Activated naive CD4-positive, alpha-beta T cell treated with anti-CD3 and anti-CD28 coated beads, Interleukin-2, amount 10 ng/mL, durations not matched to agents 7 days and 5 days (primary cell): ENCODE measurements around the gene EDDM13.

Source experiments
- CTCF ChIA-PET: fragments of 350-600 bp; sonication (Branson Sonifier 250); formaldehyde crosslinking; loops from one replicate; lab custom pipeline; 2021; ENCODE audit warnings: antibody characterized with exemption; lab: Charles Lee
- DNase-seq: peaks from one replicate; pipeline ENCODE4 v3.0.0-alpha.2; 2020
- H3K27ac Mint-ChIP-seq: one replicate; pipeline ENCODE4 v1.8.0; 2021; ENCODE audit warnings: mild to moderate bottlenecking, moderate library complexity, mixed read lengths
- H3K27me3 Mint-ChIP-seq: one replicate; pipeline ENCODE4 v1.8.0; 2021; ENCODE audit warnings: mild to moderate bottlenecking, mixed read lengths
- H3K36me3 Mint-ChIP-seq: one replicate; pipeline ENCODE4 v1.8.0; 2021; ENCODE audit warnings: mixed read lengths
- H3K4me1 Mint-ChIP-seq: one replicate; pipeline ENCODE4 v1.8.0; 2021; ENCODE audit warnings: mixed read lengths
- H3K4me3 Mint-ChIP-seq: one replicate; pipeline ENCODE4 v1.8.0; 2021; ENCODE audit warnings: mild to moderate bottlenecking, moderate library complexity, mixed read lengths
- H3K9me3 Mint-ChIP-seq: one replicate; pipeline ENCODE4 v1.8.0; 2021; ENCODE audit warnings: mixed read lengths

The EDDM13 gene

DNA sequence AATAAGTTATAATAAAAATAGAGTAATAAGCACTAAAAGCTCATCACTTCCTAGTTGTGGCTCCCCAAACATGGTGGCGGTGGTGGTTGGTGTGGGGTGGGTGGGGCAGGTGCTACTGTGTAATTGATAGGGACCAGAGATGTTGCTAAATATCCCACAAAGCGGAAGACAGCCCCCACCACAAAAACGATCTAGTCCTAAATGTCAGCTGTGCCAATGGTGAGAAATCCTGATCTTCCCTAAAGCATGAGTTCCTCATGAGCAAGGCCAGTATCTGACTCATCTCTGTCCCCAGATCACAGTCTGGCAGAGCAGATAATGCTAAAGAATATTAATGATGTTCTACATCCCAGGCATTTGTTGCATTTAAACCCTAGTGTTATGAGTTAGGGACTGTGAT lies 1.9 kb upstream of the EDDM13 start:
- no peaks in the 10 kb centered on the region for H3K9me3 Mint-ChIP-seq

DNA sequence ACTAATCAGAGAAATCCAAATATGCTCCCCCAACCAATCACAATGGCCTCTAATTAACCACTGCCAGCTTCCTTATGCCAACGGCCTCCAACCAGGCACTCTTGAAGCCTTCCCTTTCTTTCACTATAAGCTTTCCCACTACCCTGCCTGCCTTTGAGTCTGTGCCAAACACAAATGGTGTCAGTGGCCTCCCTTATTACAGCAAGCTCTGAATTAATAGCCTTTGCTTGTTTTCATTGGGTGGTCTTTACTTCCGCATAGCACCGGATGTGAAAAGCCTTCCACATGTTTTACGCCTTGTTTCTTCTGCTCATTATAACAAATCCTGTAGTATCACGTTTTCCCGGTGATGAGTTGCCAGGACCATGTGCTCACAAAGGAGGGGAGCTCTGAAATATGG lies 1.4 kb upstream of the EDDM13 start:
- Mint-ChIP-seq H3K27ac (no peak overlapping the region), H3K4me3 (no peak overlapping the region), H3K36me3 (no peaks in the 10 kb centered on the region), H3K27me3 (no peaks in the 10 kb centered on the region), H3K4me1 (no peaks in the 10 kb centered on the region), H3K9me3 (no peaks in the 10 kb centered on the region)
- DNase-seq = no peak
- CTCF ChIA-PET = interaction anchor here (2.6 kb wide), 1 partner anchor 18 kb away, joined by 10 read pairs; no protein-coding TSS in a partner anchor

More for the DNA sequence above, 1.9 kb upstream of the EDDM13 start:
- Mint-ChIP-seq H3K27ac (no peak overlapping the region), H3K27me3 (no peaks in the 10 kb centered on the region), H3K4me3 (no peak overlapping the region), H3K36me3 (no peaks in the 10 kb centered on the region), H3K4me1 (no peaks in the 10 kb centered on the region)
- CTCF ChIA-PET = interaction anchor here (2.6 kb wide), 1 partner anchor 18 kb away, joined by 10 read pairs; no protein-coding TSS in a partner anchor
- no peak for DNase-seq

DNA sequence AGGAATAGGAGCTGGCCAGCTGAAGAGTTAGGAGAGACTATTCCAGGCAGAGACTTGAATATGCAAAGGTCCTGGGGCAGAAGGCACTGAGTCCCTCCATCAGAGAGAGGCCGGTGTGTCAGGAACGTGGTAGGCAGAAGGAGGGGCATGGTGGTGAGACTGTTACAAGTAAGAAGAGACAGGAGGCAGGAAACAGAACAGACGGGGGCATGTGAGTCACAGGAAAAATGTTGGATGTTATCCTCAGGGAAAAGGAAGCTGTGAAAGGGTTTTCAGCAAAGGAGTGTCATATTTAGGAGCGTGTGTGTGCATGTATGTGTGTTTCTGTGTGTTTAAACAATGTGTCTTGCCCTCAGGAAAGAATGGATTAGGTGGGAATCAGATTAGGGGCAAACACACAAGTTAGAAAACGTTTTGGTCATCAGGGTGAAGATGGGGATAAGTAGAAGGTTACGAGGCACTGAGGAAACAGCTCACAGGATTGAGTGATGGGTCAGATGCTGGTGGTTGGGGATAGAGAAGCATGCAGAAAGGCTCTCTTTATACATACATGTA lies 1.1 kb downstream of the EDDM13 start:
- H3K36me3 Mint-ChIP-seq = no peaks in the 10 kb centered on the region
- CTCF ChIA-PET = interaction anchor here (1.4 kb wide), 1 partner anchor 21 kb away, joined by 4 read pairs; no protein-coding TSS in a partner anchor
- no peak for DNase-seq

DNA sequence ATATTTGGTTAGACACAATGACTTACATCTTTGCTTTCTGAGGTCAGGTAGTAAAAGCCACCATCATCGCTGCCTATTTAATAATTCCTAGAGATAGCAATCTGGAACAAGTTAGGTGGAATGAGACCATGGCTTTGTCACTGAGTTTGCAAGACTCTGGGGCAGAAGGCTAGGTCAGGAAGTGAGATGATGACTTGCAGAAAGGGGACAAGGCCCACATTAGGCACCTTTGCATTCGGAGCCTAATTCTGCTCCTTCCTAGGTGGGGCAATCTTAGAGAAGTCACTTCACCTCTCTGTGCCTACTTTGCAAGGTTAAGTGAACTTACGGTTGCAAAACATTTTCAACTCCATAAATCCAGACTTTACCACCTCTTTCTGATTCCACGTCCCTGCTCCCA lies 10.3 kb downstream of the EDDM13 start:
- Mint-ChIP-seq H3K27me3 (no peaks in the 10 kb centered on the region), H3K36me3 (no peaks in the 10 kb centered on the region), H3K4me3 (no peak overlapping the region), H3K27ac (no peak overlapping the region), H3K9me3 (peaks cover 2% of the 10 kb centered on the region), H3K4me1 (no peaks in the 10 kb centered on the region)
- CTCF ChIA-PET = interaction anchor here (1.6 kb wide), 1 partner anchor 216 kb away, joined by 5 read pairs; no protein-coding TSS in a partner anchor
- no peak for DNase-seq

More for the DNA sequence above, 1.1 kb downstream of the EDDM13 start:
- Mint-ChIP-seq H3K27ac (no peak overlapping the region), H3K9me3 (peaks cover 7% of the 10 kb centered on the region), H3K4me1 (no peaks in the 10 kb centered on the region), H3K27me3 (no peaks in the 10 kb centered on the region), H3K4me3 (no peak overlapping the region)

DNA sequence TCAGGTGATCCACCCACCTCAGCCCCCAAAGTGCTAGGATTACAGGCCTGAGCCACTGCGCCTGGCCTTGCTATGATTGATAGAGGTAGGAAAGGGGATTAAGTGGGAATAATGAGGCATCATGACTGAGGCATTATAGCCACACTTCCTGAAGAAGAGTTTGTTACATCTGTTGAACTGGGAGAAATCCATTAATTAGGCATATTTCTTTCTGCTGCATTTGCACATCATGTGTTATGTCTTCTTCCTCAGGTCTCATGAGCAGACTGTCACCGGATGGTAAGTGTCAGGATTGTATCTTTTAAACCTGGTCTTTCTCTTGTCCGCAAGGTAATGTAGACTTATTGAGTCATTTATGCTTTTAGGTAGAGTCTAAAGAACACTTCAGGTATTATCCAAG lies 12.2 kb downstream of the EDDM13 start:
- H3K9me3 Mint-ChIP-seq = no peaks in the 10 kb centered on the region
- no peaks in the 10 kb centered on the region for H3K4me1 Mint-ChIP-seq
- no peaks in the 10 kb centered on the region for H3K27me3 Mint-ChIP-seq
- no peak for DNase-seq
- no peak overlapping the region for H3K27ac Mint-ChIP-seq
- no peaks in the 10 kb centered on the region for H3K36me3 Mint-ChIP-seq
- CTCF ChIA-PET = no interaction called here
- no peak overlapping the region for H3K4me3 Mint-ChIP-seq

DNA sequence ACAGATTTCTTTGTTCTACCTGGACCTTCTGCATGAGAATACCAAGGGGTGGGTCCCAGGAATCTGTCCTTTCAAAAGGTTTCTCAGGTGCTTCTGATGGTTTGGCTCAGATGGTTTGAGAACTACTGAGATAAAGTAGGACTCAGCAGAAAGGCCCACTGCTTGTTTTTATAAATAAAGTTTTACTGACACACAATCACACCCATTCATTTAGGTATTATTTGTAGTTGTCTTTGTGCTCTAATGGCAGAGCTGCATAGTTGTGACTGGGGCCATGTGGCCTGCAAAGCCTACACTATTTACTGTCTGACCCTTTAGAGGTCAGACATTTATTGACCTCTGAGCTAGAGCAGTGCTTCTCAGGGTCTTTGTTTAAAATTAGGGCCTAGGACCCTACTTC lies 17.6 kb downstream of the EDDM13 start:
- no peak for DNase-seq
- no peak overlapping the region for H3K27ac Mint-ChIP-seq
- no peaks in the 10 kb centered on the region for H3K9me3 Mint-ChIP-seq
- H3K4me3 Mint-ChIP-seq = no peak overlapping the region
- H3K27me3 Mint-ChIP-seq = no peaks in the 10 kb centered on the region
- CTCF ChIA-PET = interaction anchor here (0.5 kb wide), 1 partner anchor 45 kb away, joined by 3 read pairs; no protein-coding TSS in a partner anchor
- H3K36me3 Mint-ChIP-seq = peaks cover 3% of the 10 kb centered on the region
- no peaks in the 10 kb centered on the region for H3K4me1 Mint-ChIP-seq

DNA sequence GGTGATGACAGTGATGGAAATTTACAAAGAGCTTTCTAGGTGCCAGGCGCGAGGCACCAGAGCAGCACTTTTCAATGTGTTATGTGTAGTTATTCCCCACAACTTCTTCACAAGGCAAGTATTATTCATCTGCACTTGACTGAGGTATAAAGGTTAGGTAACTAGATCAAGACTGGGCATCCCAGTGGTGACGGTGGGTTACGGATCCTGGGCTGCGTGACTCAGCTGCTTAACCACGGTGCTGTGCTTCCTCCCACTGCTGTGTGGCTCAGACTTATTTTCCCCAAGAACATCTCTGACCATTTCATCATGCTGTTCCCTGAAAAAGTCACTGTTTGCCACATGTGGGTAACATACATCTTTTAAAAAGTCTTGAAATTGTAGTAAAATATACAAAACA lies 19.3 kb downstream of the EDDM13 start:
- H3K4me3 Mint-ChIP-seq = no peak overlapping the region
- no peaks in the 10 kb centered on the region for H3K9me3 Mint-ChIP-seq
- H3K36me3 Mint-ChIP-seq = peaks cover 3% of the 10 kb centered on the region
- DNase-seq = no peak
- CTCF ChIA-PET = interaction anchor here (0.6 kb wide), 1 partner anchor 639 kb away, joined by 4 read pairs; no protein-coding TSS in a partner anchor
- H3K4me1 Mint-ChIP-seq = no peaks in the 10 kb centered on the region
- no peaks in the 10 kb centered on the region for H3K27me3 Mint-ChIP-seq
- H3K27ac Mint-ChIP-seq = no peak overlapping the region

DNA sequence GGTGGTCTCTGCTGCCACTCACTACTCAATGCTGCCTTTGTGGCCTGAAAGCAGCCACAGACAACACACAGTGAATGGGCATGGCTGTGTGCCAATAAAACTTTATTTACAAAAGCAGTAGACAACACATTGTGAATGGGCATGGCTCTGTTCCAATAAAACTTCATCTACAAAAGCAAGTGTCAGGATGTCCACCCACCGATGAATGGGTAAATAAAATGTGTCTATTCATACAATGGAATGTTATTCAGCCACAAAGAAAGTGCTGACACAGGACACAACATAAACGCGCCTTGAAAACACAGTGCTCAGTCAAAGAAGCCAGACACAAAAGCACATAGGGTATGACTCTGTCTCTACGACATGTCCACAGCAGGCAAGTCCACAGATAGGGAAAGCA lies 22.0 kb downstream of the EDDM13 start:
- no peaks in the 10 kb centered on the region for H3K9me3 Mint-ChIP-seq
- no peaks in the 10 kb centered on the region for H3K27me3 Mint-ChIP-seq
- H3K4me3 Mint-ChIP-seq = no peak overlapping the region
- DNase-seq = no peak
- no peaks in the 10 kb centered on the region for H3K4me1 Mint-ChIP-seq
- peaks cover 3% of the 10 kb centered on the region for H3K36me3 Mint-ChIP-seq
- CTCF ChIA-PET = interaction anchor here (0.6 kb wide), 1 partner anchor 42 kb away, joined by 3 read pairs; no protein-coding TSS in a partner anchor
- H3K27ac Mint-ChIP-seq = no peak overlapping the region

DNA sequence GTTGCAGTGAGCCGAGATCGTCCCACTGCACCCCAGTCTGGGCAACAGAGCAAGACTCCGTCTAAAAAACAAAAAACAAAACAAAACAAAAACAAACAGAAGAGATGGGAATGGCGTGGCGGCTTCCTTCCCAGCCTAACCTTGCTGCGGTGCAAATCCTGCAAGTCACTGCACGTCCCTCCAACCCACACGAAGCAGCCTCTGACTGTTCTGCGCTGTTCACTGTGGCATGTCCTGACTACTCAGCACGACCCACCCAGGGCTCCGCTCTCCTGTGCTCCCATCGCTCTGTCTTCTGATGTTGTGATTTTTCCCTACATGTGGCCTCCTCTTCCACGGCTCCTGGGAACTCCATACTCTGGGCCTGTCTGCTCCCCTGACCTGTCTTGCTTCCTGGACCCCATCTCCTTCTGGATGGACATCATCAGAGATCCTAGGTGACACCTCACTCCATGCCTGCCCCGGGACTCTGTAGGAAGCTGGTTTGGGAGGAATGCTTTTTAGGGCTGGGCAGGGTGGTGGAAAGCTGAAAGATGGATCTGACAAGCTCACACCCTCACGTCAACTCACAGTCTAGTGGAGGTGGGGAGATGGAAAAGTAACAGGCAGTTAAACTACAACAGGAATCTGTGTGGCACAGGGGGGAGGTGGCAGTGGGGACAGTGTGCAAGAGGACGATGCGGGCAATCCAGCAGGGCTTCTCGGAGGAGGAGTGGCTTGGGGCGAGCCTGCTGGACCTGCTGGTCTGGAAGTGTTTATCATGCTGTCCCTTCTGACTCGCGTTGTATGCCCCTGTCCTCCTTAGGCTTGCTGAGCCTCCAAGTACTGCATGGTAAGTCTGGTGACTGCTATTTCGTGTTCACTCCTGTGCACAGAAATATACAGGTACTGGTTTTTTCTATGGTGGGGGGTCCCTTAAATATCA lies 23.2 kb downstream of the EDDM13 start:
- Mint-ChIP-seq H3K27me3 (no peaks in the 10 kb centered on the region), H3K4me3 (no peak overlapping the region), H3K9me3 (no peaks in the 10 kb centered on the region), H3K36me3 (peaks cover 3% of the 10 kb centered on the region), H3K27ac (no peak overlapping the region), H3K4me1 (peaks cover 2% of the 10 kb centered on the region)
- CTCF ChIA-PET = interaction anchor here (0.6 to 1.8 kb wide), 2 partner anchors 14 to 624 kb away, joined by 3 to 4 read pairs; no protein-coding TSS in a partner anchor
- no peak for DNase-seq

DNA sequence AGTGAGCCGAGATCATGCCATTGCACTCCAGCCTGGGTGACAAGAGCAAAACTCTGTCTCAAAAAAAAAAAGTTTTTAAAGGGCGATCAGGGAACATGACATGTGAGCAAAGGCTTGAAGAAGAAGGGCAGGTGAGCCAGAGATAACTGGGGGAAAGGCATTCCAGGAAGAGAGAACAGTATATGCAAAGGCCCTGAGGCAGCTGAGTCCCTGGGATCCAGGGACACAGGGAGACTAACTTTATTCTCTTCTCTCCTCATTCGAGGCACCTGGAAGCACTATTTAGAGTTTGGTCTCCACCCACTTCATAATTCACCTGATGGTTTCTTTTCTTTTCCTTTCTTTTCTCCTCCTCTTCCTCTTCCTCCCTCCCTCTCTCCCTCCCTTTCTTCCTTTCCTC lies 24.5 kb downstream of the EDDM13 start:
- Mint-ChIP-seq H3K4me1 (peaks cover 11% of the 10 kb centered on the region), H3K9me3 (peaks cover 3% of the 10 kb centered on the region), H3K27ac (no peak overlapping the region), H3K27me3 (no peaks in the 10 kb centered on the region), H3K36me3 (peaks cover 4% of the 10 kb centered on the region), H3K4me3 (no peak overlapping the region)
- no peak for DNase-seq
- CTCF ChIA-PET = interaction anchor here (1.8 kb wide), 1 partner anchor 13 kb away, joined by 4 read pairs; no protein-coding TSS in a partner anchor

DNA sequence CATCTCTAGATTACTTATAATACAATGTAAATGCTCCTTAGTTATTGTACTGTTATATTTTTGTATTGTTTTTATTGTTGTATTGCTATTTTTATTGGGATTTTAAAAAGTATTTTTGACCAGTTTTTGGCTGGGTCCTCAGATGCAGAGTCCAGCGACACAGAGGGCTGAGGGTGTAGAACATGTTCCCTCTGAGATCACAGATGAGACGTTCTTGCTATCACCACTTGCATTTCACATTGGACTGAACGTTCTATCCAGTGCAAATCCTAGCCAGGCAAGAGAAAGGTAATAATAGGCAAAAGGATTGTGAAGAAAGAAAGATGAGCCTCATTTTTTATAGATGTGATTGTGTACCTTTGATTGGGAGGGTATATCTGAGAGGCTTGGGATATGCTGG lies 27.1 kb downstream of the EDDM13 start:
- CTCF ChIA-PET = interaction anchor here (0.6 to 0.8 kb wide), 2 partner anchors 46 to 77 kb away, joined by 3 to 5 read pairs; no protein-coding TSS in a partner anchor
- peaks cover 4% of the 10 kb centered on the region for H3K36me3 Mint-ChIP-seq

DNA sequence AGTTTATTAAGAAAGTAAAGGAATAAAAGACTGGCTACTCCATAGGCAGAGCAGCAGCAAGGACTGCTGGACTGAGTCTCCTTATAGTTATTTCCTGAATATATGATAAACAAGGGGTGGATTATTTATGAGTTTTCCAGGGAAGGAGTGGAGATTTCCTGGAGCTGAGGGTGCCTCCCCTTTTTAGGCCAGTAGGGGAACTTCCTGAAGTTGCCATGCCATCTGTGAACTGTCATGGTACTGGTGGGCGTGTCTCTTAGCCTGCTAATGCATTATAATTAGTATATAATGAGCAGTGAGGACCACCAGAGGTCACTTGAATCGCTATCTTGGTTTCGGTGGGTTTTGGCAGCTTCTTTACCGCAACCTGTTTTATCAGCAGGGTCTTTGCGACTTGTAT lies 28.6 kb downstream of the EDDM13 start:
- Mint-ChIP-seq H3K36me3 (peaks cover 4% of the 10 kb centered on the region), H3K27ac (no peak overlapping the region), H3K4me3 (peak overlapping the region; percentile 12), H3K27me3 (no peaks in the 10 kb centered on the region), H3K4me1 (peaks cover 18% of the 10 kb centered on the region), H3K9me3 (peaks cover 3% of the 10 kb centered on the region)
- DNase-seq = no peak
- CTCF ChIA-PET = no interaction called here

More for the DNA sequence above, 27.1 kb downstream of the EDDM13 start:
- Mint-ChIP-seq H3K4me3 (no peak overlapping the region), H3K27me3 (no peaks in the 10 kb centered on the region), H3K9me3 (peaks cover 3% of the 10 kb centered on the region), H3K27ac (no peak overlapping the region), H3K4me1 (peaks cover 18% of the 10 kb centered on the region)
- no peak for DNase-seq

DNA sequence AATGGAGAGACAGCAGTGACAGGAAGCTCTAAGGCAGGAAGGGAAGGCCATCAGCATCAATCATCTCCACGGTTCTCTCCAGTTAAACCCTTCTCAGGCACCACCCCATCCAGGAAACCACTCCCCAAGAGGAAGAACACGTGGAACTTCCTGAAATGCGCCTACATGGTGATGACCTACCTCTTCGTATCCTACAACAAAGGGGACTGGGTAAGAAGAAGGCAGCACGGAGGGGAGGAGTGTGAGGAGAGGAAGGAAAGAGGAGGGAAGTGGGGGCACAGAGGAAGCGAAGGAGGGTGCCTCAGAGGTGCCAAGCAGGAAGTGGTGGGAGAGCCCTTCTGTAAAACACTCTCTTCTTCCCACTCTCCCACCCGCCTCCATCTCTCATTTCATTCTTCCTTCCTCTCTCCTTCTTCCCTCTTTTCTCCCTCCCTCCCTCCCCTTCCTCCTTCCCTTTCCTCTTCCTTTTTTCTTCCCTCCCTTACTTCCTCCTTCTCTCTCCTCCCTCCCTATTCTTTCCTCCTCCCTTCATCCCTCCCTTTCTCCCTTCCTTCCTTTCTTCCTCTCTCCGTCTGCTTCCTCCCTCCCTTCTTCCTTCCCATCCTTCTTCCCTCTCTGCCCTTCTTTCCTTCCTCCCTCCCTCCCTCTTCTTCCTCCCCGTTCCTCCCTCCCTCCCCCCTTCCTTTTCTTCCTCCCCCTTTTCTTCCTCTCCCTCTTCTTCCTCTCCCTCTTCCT lies 29.5 kb downstream of the EDDM13 start:
- peak; percentile 26 for DNase-seq
- Mint-ChIP-seq H3K27me3 (no peaks in the 10 kb centered on the region), H3K4me1 (peaks cover 18% of the 10 kb centered on the region), H3K27ac (peak overlapping the region; percentile 53), H3K36me3 (peaks cover 4% of the 10 kb centered on the region), H3K4me3 (peak overlapping the region; percentile 12), H3K9me3 (peaks cover 3% of the 10 kb centered on the region)
- CTCF ChIA-PET = no interaction called here

DNA sequence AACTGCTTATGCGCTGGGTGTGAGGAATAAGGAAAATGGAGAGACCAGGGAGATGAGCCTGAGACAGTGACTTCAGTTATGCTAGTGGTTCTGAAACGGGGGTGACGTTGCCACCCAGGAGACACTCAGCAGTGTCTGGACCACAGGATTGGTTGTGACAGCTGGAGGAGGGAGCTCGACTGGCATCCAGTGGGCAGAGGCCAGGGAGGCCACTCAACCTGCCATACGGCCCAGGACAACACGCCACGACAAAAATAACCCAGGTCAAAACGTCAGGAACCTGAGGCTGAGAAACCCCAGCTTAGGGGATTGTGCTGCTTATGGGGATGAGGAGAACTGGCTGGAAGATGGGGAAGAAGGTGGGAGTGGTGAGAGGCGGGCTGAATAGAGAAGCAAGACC lies 31.7 kb downstream of the EDDM13 start:
- H3K27ac Mint-ChIP-seq = no peak overlapping the region
- H3K27me3 Mint-ChIP-seq = no peaks in the 10 kb centered on the region
- CTCF ChIA-PET = interaction anchor here (1.5 kb wide), 1 partner anchor 29 kb away, joined by 4 read pairs; no protein-coding TSS in a partner anchor
- H3K9me3 Mint-ChIP-seq = peaks cover 3% of the 10 kb centered on the region
- no peak overlapping the region for H3K4me3 Mint-ChIP-seq
- H3K36me3 Mint-ChIP-seq = peaks cover 10% of the 10 kb centered on the region
- no peak for DNase-seq
- peaks cover 18% of the 10 kb centered on the region for H3K4me1 Mint-ChIP-seq
